ENCODE data around the gene H1-8. TPM values are rescaled to one million over a fixed set of nuclear protein-coding genes. Genes with fewer than 3 reads are reported as not detected.

H1-8 gene
- total and polyA plus RNA-seq, 12 donors, result not detected

DNA sequence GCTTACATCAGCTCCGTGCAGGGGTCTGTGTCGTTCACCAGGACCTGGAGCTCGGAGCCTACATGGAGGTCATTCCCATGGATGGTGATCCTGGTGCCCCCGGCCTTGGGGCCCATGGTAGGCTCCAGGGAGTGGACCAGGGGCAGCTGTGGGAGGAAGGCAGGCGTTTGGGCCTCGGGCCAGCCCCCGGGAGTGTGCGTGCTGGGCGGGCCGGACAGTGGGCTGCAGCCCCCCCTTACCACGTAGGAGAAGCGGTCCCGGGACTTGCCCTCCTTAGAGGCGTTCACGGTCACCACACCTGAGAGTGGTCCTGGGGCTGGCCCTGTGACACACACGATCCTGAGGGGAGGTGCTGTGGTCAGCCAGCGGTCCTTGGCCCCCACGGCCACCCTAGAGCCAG, 29.6 kb downstream of the H1-8 start:
- H3K36me3 ChIP-seq, result peaks cover 0 to 100% (median 25%) of the 10 kb centered on the region in 9 donors
- H3K27me3 ChIP-seq, result no peaks in the 10 kb centered on the region
- H3K27ac ChIP-seq, result no peak overlapping the region
- WGBS, 2 donors, result 85 to 86% methylated on average over 18 of the region's 18 CpGs
- ATAC-seq (no peak), DNase-seq (no peak)
- intact Hi-C loops (cut with DNase I), result no loop called here
- TF ChIP-seq, protein P1, sequence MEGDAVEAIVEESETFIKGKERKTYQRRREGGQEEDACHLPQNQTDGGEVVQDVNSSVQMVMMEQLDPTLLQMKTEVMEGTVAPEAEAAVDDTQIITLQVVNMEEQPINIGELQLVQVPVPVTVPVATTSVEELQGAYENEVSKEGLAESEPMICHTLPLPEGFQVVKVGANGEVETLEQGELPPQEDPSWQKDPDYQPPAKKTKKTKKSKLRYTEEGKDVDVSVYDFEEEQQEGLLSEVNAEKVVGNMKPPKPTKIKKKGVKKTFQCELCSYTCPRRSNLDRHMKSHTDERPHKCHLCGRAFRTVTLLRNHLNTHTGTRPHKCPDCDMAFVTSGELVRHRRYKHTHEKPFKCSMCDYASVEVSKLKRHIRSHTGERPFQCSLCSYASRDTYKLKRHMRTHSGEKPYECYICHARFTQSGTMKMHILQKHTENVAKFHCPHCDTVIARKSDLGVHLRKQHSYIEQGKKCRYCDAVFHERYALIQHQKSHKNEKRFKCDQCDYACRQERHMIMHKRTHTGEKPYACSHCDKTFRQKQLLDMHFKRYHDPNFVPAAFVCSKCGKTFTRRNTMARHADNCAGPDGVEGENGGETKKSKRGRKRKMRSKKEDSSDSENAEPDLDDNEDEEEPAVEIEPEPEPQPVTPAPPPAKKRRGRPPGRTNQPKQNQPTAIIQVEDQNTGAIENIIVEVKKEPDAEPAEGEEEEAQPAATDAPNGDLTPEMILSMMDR (IDR thresholded peaks at IDR 0.05), result no peak
- no peaks in the 10 kb centered on the region for H3K9me3 ChIP-seq
- peaks cover under 1 to 25% (median 17%) of the 10 kb centered on the region in 9 donors for H3K4me1 ChIP-seq
- H3K4me3 ChIP-seq, result no peak overlapping the region

GRCh38 chr3:129573493-129573892, 30.5 kb downstream of the H1-8 start:
- Histone ChIP-seq H3K9me3 (no peaks in the 10 kb centered on the region), H3K36me3 (peaks cover 0 to 100% (median 32%) of the 10 kb centered on the region in 9 donors), H3K4me3 (no peak overlapping the region), H3K4me1 (peaks cover 0 to 28% (median 22%) of the 10 kb centered on the region in 9 donors), H3K27me3 (no peaks in the 10 kb centered on the region), H3K27ac (no peak overlapping the region)
- WGBS, 2 donors, result 88 to 95% methylated on average over 14 of the region's 14 CpGs
- intact Hi-C loops (cut with DNase I), result no loop called here
- no peak for ATAC-seq
- no peak for DNase-seq
- TF ChIP-seq, protein P1 (IDR thresholded peaks at IDR 0.05), result no peak

- no peak for DNase-seq
- TF ChIP-seq, protein P1 (IDR thresholded peaks at IDR 0.05), result no peak
- peaks cover 0 to 35% (median 29%) of the 10 kb centered on the region in 9 donors for H3K4me1 ChIP-seq
- peak overlapping the region in 1 of 10 donors; percentile 12 for H3K27ac ChIP-seq
- 95 to 96% methylated on average over 24 of the region's 24 CpGs for WGBS, 2 donors
- intact Hi-C loops (cut with DNase I), result no loop called here
- no peaks in the 10 kb centered on the region for H3K9me3 ChIP-seq
- no peaks in the 10 kb centered on the region for H3K27me3 ChIP-seq
- H3K36me3 ChIP-seq, result peaks cover 0 to 100% (median 32%) of the 10 kb centered on the region in 9 donors
- no peak for ATAC-seq
- H3K4me3 ChIP-seq, result no peak overlapping the region
Measured at GRCh38 chr3:129574206-129574605, 31.2 kb downstream of the H1-8 start.

- intact Hi-C loops (cut with DNase I), result no loop called here
- ATAC-seq (no peak), DNase-seq (no peak)
- no peak overlapping the region for H3K4me3 ChIP-seq
- no peaks in the 10 kb centered on the region for H3K27me3 ChIP-seq
- peak overlapping the region in 2 of 10 donors; percentile 76 to 92 for H3K27ac ChIP-seq
- no peaks in the 10 kb centered on the region for H3K9me3 ChIP-seq
- H3K4me1 ChIP-seq, result peaks cover 0 to 47% (median 37%) of the 10 kb centered on the region in 9 donors
- TF ChIP-seq, protein P1 (IDR thresholded peaks at IDR 0.05), result no peak
- H3K36me3 ChIP-seq, result peaks cover 0 to 100% (median 29%) of the 10 kb centered on the region in 9 donors
- 89 to 91% methylated on average over 19 of the region's 19 CpGs for WGBS, 2 donors
Measured at GRCh38 chr3:129575233-129575996, 32.4 kb downstream of the H1-8 start.

All from heart right ventricle (tissue), 16 donors.